IPS DF 6.9 (cell line): ENCODE measurements around the gene ADAMTS17.

Experiments used
- DNase-seq: peaks from one replicate; pipeline ENCODE4 v3.0.0-alpha.2; 2013; ENCODE audit warnings: low read depth, low spot score
- H3K27ac ChIP-seq: one replicate; pipeline ENCODE4 v1.5.1; 2013; ENCODE audit warnings: low read length, control low read depth
- H3K27me3 ChIP-seq: 2 replicates; pipeline ENCODE4 v1.6.1; 2013; ENCODE audit warnings: mild to moderate bottlenecking, low read length; ENCODE audit not compliant: control insufficient read depth, insufficient read depth
- H3K36me3 ChIP-seq: 2 replicates; pipeline ENCODE4 v1.6.1; 2013; ENCODE audit warnings: low read length; ENCODE audit not compliant: control insufficient read depth, insufficient read depth
- H3K4me1 ChIP-seq: 2 replicates; pipeline ENCODE4 v1.6.1; 2013; ENCODE audit warnings: low read length; ENCODE audit not compliant: control insufficient read depth, insufficient read depth
- H3K4me3 ChIP-seq: 2 replicates; pipeline ENCODE4 v1.5.1; 2013; ENCODE audit warnings: mild to moderate bottlenecking, low read length
- H3K9me3 ChIP-seq: 2 replicates; pipeline ENCODE4 v1.6.1; 2013; ENCODE audit warnings: low read length, inconsistent platforms; ENCODE audit not compliant: control insufficient read depth, insufficient read depth
- WGBS: extraction: QIAGEN DNeasy Blood & Tissue Kit; methylation state at CpG from one replicate; pipeline ENCODE4 v1.1.7; 2013; ENCODE audit warnings: mixed read lengths, missing lambda C conversion rate; ENCODE audit not compliant: insufficient read length, insufficient coverage; 5-methylcytosine and 5-hydroxymethylcytosine counted together

Gene ADAMTS17

DNA sequence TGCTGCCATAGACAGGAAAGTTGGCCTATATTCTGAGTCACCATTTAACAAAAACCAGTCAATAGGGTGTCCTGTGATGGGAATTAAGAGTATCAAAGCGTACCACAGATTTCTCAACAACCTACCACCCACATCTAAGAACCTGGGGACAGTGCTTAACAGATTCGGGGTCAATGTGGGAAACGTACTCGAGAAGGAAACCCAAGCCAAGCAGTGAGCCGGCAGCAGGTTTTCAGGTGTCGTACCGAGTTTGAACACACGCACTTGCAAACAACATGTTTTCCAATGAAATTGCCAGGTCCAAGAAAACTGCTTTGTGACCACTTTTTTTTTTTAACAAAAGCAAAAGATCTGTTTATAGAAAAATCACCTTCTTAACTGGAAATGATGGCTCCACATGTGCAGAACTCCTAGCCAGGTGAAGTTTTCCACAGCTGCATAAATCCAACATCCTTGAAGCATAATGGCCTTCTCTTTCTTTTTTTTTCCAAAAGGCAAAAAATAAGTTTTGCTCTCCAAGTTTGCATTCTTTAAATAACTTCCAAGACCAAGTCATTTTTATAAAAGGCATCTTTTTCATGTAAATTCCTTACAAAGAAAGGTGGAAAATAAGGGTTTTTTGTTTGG, 45.7 kb downstream of the ADAMTS17 start:
- H3K27ac ChIP-seq, result no peak overlapping the region
- H3K9me3 ChIP-seq, result 0 out of 2 replicates have a peak, but pooled peaks cover 2% of the 10 kb centered on the region
- H3K36me3 ChIP-seq, result no peaks in the 10 kb centered on the region
- H3K27me3 ChIP-seq, result no peaks in the 10 kb centered on the region; the same call in 1 of the 2 replicates
- H3K4me1 ChIP-seq, result no peaks in the 10 kb centered on the region; the same call in 1 of the 2 replicates
- DNase-seq, result no peak
- WGBS, result no CpG with 5 or more reads among the region's 8 CpGs
- H3K4me3 ChIP-seq, result no peak overlapping the region

DNA sequence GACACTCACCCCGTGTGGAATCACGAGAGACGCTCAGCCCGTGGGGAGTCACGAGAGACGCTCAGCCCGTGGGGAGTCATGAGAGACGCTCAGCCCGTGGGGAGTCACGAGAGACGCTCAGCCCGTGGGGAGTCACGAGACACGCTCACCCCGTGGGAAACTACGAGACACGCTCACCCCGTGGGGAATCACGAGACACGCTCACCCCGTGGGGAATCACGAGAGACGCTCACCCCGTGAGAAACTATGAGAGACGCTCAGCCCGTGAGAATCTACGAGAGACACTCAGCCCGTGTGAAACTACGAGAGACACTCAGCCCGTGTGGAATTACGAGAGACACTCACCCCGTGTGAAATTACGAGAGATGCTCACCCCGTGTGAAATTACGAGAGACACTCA, 49.8 kb downstream of the ADAMTS17 start:
- H3K27ac ChIP-seq, result no peak overlapping the region
- no CpG with 5 or more reads among the region's 35 CpGs for WGBS
- no peaks in the 10 kb centered on the region for H3K36me3 ChIP-seq
- no peak for DNase-seq
- H3K4me3 ChIP-seq, result no peak overlapping the region
- H3K9me3 ChIP-seq, result no peaks in the 10 kb centered on the region
- H3K4me1 ChIP-seq, result no peaks in the 10 kb centered on the region
- H3K27me3 ChIP-seq, result no peaks in the 10 kb centered on the region; the same call in 1 of the 2 replicates

DNA sequence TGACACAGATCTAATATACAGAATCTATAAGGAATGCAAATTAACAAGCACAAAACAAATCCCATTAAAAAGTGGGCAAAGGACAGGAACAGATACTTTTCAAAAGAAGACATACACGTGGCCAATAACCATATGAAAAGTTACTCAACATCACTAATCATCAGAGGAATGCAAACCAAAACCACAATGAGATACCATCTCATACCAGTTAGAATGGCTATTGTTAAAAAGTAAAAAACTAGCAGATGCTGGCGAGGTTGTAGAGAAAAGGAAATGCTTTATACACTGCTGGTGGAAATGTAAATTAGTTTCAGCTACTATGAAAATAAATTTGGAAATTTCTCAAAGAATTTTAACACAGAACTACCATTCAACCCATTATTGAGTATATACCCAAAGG, 50.7 kb downstream of the ADAMTS17 start:
- no peaks in the 10 kb centered on the region for H3K36me3 ChIP-seq
- WGBS, result no CpG with 5 or more reads among the region's 2 CpGs

DNA sequence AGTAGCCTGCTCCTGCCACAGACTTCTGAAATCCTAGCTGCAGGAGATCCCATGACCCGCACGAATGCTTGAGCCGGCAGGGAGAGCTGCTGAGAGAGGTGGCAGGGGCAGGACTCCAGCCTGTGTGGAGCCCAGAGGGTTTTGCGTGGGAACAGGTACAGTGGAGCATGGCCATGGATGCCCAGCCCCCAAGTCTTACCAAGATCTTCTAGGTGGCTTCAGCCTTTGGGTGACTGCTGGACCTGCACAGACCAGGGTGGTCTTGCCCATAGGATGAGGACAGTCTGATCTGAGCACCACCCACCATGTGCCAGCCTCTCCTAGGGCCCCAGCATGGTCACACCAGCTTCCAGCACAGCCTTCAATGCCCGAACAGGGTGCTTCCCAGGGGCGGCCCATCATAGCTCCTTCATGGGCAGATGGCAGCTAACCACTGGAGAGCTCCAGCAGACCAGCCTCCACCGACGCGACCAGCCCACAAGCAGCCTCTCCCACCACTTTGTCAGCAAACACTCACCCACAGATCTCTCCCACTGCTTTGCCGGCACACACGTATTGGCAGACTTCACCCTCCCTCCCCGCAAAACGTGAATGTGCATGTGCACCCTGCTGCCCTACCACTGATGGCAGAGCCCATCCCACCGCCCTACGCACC, 56.0 kb downstream of the ADAMTS17 start:
- no peaks in the 10 kb centered on the region for H3K27me3 ChIP-seq
- no peak overlapping the region for H3K4me3 ChIP-seq
- H3K36me3 ChIP-seq, result no peaks in the 10 kb centered on the region
- no peaks in the 10 kb centered on the region for H3K4me1 ChIP-seq
- no peak for DNase-seq
- no CpG with 5 or more reads among the region's 15 CpGs for WGBS
- H3K9me3 ChIP-seq, result no peaks in the 10 kb centered on the region
- no peak overlapping the region for H3K27ac ChIP-seq

More for the DNA sequence above, 50.7 kb downstream of the ADAMTS17 start:
- DNase-seq, result no peak
- Histone ChIP-seq H3K4me1 (no peaks in the 10 kb centered on the region), H3K9me3 (no peaks in the 10 kb centered on the region), H3K27me3 (no peaks in the 10 kb centered on the region; the same call in 1 of the 2 replicates), H3K4me3 (no peak overlapping the region), H3K27ac (no peak overlapping the region)

DNA sequence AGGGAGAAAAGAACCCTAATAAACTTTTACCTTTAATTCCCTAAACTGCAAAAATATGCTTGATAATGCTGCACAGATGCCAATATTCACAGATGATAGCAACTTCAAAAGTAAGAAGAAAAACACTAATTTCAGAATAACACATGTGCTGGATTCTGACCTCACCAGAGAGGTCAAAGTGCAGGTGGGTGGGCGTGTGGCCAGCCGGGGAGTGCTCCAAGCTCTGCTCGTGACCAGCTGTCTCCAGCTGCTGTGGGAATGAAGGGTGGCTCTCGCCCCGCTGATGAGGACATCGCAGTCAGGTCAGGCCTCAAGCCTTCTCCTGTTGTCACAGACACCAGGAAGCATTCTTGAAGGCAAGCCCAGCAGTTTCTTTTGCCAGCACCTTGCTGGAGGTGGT, 57.1 kb downstream of the ADAMTS17 start:
- Histone ChIP-seq H3K4me3 (no peak overlapping the region), H3K4me1 (no peaks in the 10 kb centered on the region), H3K27ac (no peak overlapping the region), H3K36me3 (no peaks in the 10 kb centered on the region), H3K27me3 (no peaks in the 10 kb centered on the region), H3K9me3 (no peaks in the 10 kb centered on the region)
- WGBS, result no CpG with 5 or more reads among the region's 6 CpGs
- DNase-seq, result no peak

DNA sequence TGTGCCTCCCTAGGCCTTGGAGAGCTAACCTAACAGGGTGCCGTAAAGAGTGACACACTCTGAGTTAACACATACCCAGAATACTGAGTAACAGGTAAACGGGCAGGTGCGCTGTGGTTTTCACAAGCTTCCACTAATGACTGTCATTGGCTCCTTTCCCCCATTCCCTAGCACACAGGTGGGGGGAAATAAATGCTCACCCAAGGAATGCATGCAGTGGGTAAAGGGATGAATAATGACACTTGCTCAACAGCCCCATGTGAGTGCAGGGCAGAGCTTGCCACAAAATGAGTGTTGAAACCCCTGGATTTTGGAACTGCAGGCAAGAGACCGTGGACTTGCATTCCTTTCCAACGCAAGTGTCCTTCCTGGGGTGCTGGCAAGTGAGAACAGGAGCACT, 57.6 kb downstream of the ADAMTS17 start:
- H3K27me3 ChIP-seq, result no peaks in the 10 kb centered on the region
- no CpG with 5 or more reads among the region's 5 CpGs for WGBS

DNA sequence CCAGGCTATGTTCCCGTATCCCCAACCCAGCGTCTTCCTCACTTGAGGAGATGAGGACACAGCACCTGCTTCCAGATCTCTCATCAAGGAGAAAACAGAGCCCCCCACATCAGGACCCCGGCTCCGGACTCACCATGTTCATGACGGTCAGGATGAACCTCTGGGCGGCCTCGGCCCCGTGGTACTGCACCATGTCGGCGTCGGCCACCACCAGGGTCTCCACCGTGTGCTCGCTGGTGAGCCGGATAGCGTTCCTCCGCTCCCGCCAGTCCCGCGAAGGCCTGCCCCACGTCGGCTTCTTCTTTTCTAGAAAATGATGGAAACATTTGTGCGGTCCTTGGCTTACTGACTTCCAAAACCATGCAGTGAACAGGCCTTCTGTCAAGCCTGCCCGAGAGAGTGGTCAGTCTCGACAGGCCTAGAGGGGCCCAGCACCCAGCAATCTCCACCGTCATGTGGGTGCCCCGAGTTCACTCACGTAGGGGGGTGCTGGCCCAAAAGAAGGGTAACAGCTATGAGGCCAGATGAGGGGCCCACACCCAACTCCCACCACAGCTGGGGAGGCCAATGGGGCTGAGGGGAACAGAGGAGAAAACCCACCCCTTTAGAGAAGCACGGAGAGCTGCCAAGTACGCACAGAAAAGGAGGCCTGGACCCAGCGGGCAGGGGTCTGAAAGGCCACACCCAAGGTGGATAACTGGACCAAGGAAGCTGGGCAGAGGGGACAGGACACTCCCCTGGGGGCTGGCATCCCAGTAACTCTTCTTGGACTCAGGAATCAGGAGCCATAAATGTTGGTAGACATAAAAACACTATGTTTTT, 60.5 kb downstream of the ADAMTS17 start:
- Histone ChIP-seq H3K27ac (no peak overlapping the region), H3K27me3 (no peaks in the 10 kb centered on the region), H3K36me3 (no peaks in the 10 kb centered on the region), H3K9me3 (no peaks in the 10 kb centered on the region), H3K4me3 (no peak overlapping the region), H3K4me1 (no peaks in the 10 kb centered on the region)
- no CpG with 5 or more reads among the region's 30 CpGs for WGBS
- no peak for DNase-seq

More for the DNA sequence above, 57.6 kb downstream of the ADAMTS17 start:
- no peak overlapping the region for H3K4me3 ChIP-seq
- no peaks in the 10 kb centered on the region for H3K36me3 ChIP-seq
- H3K4me1 ChIP-seq, result no peaks in the 10 kb centered on the region
- no peaks in the 10 kb centered on the region for H3K9me3 ChIP-seq
- DNase-seq, result no peak
- no peak overlapping the region for H3K27ac ChIP-seq

DNA sequence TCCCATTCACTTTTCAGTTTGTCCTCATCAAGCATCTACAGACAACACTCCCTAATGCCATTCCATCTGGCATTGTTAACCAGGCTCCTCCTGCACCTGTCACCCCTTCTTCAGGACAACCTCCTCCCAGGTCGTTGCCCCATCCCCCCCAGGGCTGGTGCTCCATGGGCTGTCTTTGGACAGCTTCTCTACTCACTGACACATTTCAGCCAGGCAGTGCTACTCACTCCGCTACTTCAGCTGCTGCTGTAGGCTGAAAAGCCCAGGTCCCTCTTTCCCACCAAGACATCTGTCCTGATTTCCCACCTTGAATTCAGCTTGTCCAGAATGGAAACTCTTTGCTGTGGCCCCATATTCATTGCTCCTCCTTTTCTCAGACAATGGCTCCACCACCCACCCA, 61.9 kb downstream of the ADAMTS17 start:
- WGBS, result no CpG with 5 or more reads among the region's 2 CpGs
- no peaks in the 10 kb centered on the region for H3K4me1 ChIP-seq
- H3K27ac ChIP-seq, result no peak overlapping the region
- H3K36me3 ChIP-seq, result no peaks in the 10 kb centered on the region
- H3K9me3 ChIP-seq, result no peaks in the 10 kb centered on the region
- no peaks in the 10 kb centered on the region for H3K27me3 ChIP-seq
- H3K4me3 ChIP-seq, result no peak overlapping the region
- DNase-seq, result no peak

DNA sequence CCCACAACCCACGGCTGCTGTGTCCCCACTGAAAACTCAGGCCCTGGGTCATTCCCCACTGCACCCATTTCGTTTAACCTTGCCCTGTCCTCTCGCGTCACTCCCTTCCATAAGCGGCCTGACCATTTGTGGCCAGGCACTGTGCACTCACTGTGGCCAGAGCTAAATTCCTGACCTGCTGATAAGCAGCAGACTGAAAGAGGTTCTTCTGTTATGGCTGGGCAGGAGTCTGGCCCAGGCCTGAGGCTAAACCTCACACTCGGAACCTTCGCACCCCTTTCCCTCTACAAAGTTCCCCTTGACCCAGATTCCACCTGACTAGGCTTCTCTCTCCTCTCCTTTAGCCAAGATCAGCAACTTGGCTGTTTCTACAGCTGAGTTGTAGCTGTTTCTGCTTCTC, 62.3 kb downstream of the ADAMTS17 start:
- H3K36me3 ChIP-seq, result no peaks in the 10 kb centered on the region
- no peaks in the 10 kb centered on the region for H3K27me3 ChIP-seq
- no CpG with 5 or more reads among the region's 7 CpGs for WGBS
- no peak for DNase-seq
- no peaks in the 10 kb centered on the region for H3K9me3 ChIP-seq
- H3K4me3 ChIP-seq, result no peak overlapping the region
- H3K4me1 ChIP-seq, result no peaks in the 10 kb centered on the region
- H3K27ac ChIP-seq, result no peak overlapping the region

DNA sequence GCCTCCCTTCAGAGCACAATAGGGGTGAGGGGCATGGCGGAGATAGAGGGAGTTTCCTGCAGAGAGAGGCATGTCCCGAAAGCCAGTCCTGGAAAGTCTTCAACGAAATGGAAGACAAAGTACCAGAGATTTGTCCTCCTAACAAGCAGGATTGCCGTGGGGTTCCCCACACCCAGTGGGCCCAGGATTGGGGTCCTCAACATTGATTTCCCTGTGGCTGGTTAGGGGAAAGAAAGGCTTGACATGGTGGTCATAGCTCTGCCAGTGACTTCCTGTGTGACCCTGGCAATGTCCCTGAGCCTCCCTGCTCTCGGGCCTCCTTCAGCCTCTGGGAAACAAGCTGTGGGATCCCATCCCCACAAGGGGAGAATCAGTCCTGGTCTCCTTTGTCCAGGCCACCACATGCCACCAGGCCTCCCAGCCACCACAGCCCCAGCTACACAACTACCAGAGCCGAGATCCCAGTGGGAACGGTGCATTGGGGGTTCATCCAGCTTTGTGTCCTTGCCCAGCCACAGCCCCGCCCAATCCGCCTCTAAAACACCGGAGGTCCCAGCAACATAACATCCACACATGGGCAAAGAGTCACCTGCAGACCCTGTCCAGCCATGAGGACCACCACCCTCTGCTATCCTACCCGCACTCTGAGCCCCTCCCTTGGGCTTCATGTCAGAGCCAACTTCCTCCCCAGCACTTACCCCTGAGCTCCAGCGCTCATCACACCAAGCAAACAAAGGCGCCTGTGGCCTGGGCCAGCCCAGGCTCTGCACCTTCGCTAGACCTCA, 63.0 kb downstream of the ADAMTS17 start:
- no peak for DNase-seq
- no CpG with 5 or more reads among the region's 14 CpGs for WGBS

More for the DNA sequence above, 63.0 kb downstream of the ADAMTS17 start:
- H3K36me3 ChIP-seq, result no peaks in the 10 kb centered on the region
- H3K9me3 ChIP-seq, result no peaks in the 10 kb centered on the region
- H3K4me1 ChIP-seq, result no peaks in the 10 kb centered on the region
- H3K4me3 ChIP-seq, result no peak overlapping the region
- no peaks in the 10 kb centered on the region for H3K27me3 ChIP-seq
- H3K27ac ChIP-seq, result no peak overlapping the region
